RWPE2 (cell line): ENCODE results near the gene SNX21.
A peak's percentile ranks its signal among the peaks of the same experiment; 100 is the strongest.

Source experiments
- ATAC-seq: fragments of 200-7000 bp; cut with Tn5 transposase; 3 replicates; pipeline ENCODE4 v1.9.1; 2021; ENCODE audit warnings: low read depth
- DNase-seq: peaks from one replicate; pipeline ENCODE4 v3.0.0-alpha.2; 2020; ENCODE audit warnings: low spot score
- H3K27ac ChIP-seq: fragments of 450-650 bp; 2 replicates; pipeline ENCODE4 v1.5.1; 2017; ENCODE audit warnings: mild to moderate bottlenecking; ENCODE audit not compliant: poor library complexity, severe bottlenecking
- H3K27me3 ChIP-seq: fragments of 250-450 bp; sonication (Bioruptor Pico); 2 replicates; pipeline ENCODE4 v1.5.1; 2021; ENCODE audit warnings: mild to moderate bottlenecking, moderate library complexity; ENCODE audit not compliant: insufficient read depth, poor library complexity, severe bottlenecking
- H3K36me3 ChIP-seq: fragments of 250-450 bp; sonication (Bioruptor Pico); 2 replicates; pipeline ENCODE4 v1.5.1; 2020; ENCODE audit warnings: low read depth, mild to moderate bottlenecking, moderate library complexity
- H3K4me1 ChIP-seq: fragments of 250-450 bp; sonication (Bioruptor Pico); 2 replicates; pipeline ENCODE4 v1.5.1; 2021; ENCODE audit warnings: mild to moderate bottlenecking, moderate library complexity; ENCODE audit not compliant: insufficient read depth, poor library complexity, severe bottlenecking
- H3K4me3 ChIP-seq: fragments of 250-450 bp; sonication (Bioruptor Pico); 2 replicates; pipeline ENCODE4 v1.5.1; 2021; ENCODE audit warnings: mild to moderate bottlenecking, moderate library complexity; ENCODE audit not compliant: severe bottlenecking
- H3K9me3 ChIP-seq: fragments of 250-450 bp; sonication (Bioruptor Pico); 2 replicates; pipeline ENCODE4 v1.5.1; 2021; ENCODE audit warnings: mild to moderate bottlenecking, moderate library complexity; ENCODE audit not compliant: severe bottlenecking
- CTCF ChIP-seq: fragments of 450-650 bp; IDR thresholded peaks from one replicate; pipeline ENCODE4 v1.5.1; 2017; ENCODE audit warnings: mild to moderate bottlenecking, moderate library complexity; ENCODE audit not compliant: poor library complexity, severe bottlenecking

The SNX21 gene

GRCh38 chr20:45832619-45833018, 980 bp upstream of the SNX21 start:
- Histone ChIP-seq H3K9me3 (no peaks in the 10 kb centered on the region), H3K4me1 (peaks cover 15% of the 10 kb centered on the region), H3K27me3 (no peaks in the 10 kb centered on the region), H3K4me3 (no peak overlapping the region), H3K36me3 (no peaks in the 10 kb centered on the region), H3K27ac (peak overlapping the region; percentile 54)
- TF ChIP-seq CTCF: no peak
- no peak for DNase-seq
- no peak for ATAC-seq

DNA sequence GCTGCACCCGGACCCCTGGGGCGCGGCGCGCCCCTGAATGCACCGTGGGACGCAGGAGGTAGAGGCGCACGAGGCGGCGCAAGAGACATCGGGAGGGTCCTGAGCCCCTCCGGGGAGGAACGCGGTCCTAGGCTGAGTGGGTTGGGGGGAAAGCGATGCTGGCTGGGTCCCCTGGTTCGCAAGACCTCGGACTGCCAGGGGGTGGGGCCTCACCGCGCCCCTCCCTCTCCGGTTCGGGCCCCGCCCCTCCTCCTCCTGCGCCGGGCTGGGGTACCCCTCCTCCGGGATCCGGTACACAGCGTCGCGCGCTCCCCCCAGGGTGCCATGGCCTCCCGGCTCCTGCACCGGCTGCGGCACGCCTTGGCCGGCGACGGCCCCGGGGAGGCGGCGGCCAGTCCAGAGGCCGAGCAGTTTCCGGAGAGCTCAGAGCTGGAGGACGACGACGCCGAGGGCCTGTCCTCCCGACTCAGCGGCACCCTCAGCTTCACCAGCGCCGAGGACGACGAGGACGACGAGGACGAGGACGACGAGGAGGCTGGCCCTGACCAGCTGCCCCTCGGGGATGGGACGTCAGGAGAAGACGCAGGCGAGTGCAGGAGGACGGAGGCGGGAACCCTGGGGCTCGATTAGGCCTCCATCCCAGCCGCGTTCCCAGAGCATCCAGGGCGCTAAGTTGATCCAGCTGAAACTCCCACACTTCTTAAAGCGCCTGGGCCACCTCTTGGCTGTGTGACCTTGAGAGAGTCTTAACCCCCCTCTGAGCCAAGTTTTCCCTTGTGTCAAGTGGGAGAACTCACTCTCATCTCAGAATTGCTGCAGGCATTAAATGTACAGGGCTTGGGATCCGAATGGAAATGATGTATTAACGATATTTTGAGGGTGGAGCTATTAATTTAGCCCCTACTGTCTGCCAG, 541 bp downstream of the SNX21 start:
- H3K27me3 ChIP-seq: no peaks in the 10 kb centered on the region
- peaks cover 15% of the 10 kb centered on the region for H3K4me1 ChIP-seq
- H3K9me3 ChIP-seq: no peaks in the 10 kb centered on the region
- DNase-seq (peak; percentile 88), ATAC-seq (peak; percentile 75)
- H3K27ac ChIP-seq: peak overlapping the region; percentile 54
- peak overlapping the region; percentile 55 for H3K4me3 ChIP-seq
- no peak for TF ChIP-seq CTCF
- peaks cover 3% of the 10 kb centered on the region; the same call in 1 of the 2 replicates for H3K36me3 ChIP-seq

GRCh38 chr20:45834797-45835161, 1.2 kb downstream of the SNX21 start:
- H3K27ac ChIP-seq: no peak overlapping the region
- H3K4me3 ChIP-seq: peak overlapping the region; percentile 55

GRCh38 chr20:45835329-45835765, 1.7 kb downstream of the SNX21 start:
- ATAC-seq (no peak), DNase-seq (no peak)
- TF ChIP-seq CTCF: no peak
- peaks cover 3% of the 10 kb centered on the region; the same call in 1 of the 2 replicates for H3K36me3 ChIP-seq
- peak overlapping the region; percentile 0 for H3K27ac ChIP-seq
- H3K9me3 ChIP-seq: no peaks in the 10 kb centered on the region
- no peak overlapping the region for H3K4me3 ChIP-seq
- no peaks in the 10 kb centered on the region for H3K27me3 ChIP-seq
- H3K4me1 ChIP-seq: peaks cover 15% of the 10 kb centered on the region

More at GRCh38 chr20:45834797-45835161, 1.2 kb downstream of the SNX21 start:
- Histone ChIP-seq H3K36me3 (peaks cover 3% of the 10 kb centered on the region; the same call in 1 of the 2 replicates), H3K27me3 (no peaks in the 10 kb centered on the region), H3K4me1 (peaks cover 15% of the 10 kb centered on the region), H3K9me3 (no peaks in the 10 kb centered on the region)
- DNase-seq (no peak), ATAC-seq (no peak)
- no peak for TF ChIP-seq CTCF

DNA sequence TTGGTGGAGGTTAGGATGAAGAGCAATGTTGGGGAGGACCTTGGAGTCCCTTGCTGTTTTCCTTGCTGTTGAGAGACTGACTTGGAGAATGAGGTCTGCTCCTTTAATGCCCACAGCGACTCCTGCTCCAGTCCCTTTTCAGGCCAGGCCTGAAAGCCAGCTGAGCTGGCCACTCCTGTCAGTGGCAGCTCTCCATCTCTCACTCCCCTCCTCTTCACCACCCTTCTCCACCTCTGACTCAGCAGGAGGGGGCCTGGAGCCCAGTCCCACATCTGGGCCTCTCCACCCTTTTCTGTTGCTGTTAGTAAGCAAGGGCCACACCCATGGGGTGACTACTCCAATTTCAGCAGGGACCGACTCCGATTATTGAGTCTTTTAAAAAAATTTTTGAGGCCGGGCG, 2.2 kb downstream of the SNX21 start:
- TF ChIP-seq CTCF: no peak
- peaks cover 15% of the 10 kb centered on the region for H3K4me1 ChIP-seq
- no peaks in the 10 kb centered on the region for H3K9me3 ChIP-seq
- peaks cover 6% of the 10 kb centered on the region; the same call in 1 of the 2 replicates for H3K36me3 ChIP-seq
- ATAC-seq (0 out of 3 replicates have a peak, but pooled peaks have one; percentile 4), DNase-seq (no peak)
- peak overlapping the region; percentile 0 for H3K27ac ChIP-seq
- H3K27me3 ChIP-seq: no peaks in the 10 kb centered on the region
- no peak overlapping the region for H3K4me3 ChIP-seq
